DMS114 treated with DMSO at 0.1 percent for 48 hours (cell line): Measurements from ENCODE around the gene GLI3.

Experiments used
- DNase-seq: peaks from one replicate; lab custom pipeline; 2025; ENCODE audit not compliant: unreplicated experiment; lab: John Stamatoyannopoulos, UW

GLI3 gene

DNA sequence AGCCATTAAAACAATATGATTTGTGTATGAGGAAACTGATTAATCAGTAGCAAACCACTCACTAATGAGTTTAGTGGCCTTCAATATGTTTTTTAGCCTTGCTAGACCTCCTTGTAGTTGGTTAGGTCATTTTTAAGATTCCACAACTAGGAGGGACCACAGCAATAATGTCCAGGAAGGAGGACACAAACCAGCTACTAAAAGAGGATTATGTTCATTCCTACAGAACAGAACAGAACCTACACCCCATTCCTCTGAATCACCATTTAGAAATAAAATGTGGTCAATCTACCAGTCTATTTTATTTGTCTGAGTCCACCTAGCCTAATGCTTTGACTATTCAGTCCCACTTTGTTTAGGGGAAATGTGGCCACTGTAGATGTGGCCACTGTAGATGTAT, 226.3 kb downstream of the GLI3 start:
- no peak for DNase-seq

- DNase-seq, result no peak
These were observed 230.1 kb downstream of the GLI3 start for GRCh38 chr7:42006801-42007513.

DNA sequence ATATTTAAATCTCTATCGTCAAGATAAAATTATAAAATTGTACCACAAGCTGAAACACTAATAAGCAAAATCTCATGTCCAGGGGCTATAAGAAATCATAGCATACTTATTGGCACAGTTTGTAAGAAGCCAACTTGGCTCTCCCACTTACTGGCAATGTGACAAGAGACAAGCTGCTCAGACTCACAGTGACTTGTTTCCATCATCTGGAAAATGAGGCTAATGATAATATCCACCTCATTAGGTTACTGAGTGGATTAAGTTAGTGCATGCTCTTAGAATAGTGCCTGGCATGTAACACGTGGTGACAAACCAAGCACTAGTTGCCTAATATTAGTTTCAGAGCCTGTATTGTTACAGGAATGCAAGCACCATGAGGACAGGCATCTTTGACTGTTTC, 234.4 kb downstream of the GLI3 start:
- DNase-seq, result no peak

- DNase-seq, result no peak
These were observed 237.2 kb downstream of the GLI3 start for GRCh38 chr7:41999736-42000283.

GRCh38 chr7:41998041-41998440, 239.0 kb downstream of the GLI3 start:
- no peak for DNase-seq

DNA sequence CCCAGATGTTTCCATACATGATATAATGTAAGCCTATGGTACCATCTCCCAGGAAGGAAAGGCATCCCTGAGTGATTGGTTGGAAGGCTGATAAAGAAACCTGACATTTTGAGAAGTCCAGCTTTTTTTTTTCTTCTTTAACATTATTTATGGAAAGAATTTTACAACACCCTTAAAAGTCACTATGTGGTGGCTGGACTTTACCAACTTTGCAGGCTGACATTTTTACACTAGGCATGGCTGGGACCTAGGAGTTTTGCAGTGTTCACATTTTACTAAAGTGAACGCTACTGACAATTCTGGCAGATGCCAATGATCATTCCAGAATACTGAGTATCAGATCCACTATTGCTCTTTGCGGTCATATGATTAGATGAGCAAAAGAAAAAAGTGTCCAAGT, 239.9 kb downstream of the GLI3 start:
- no peak for DNase-seq

GRCh38 chr7:41996381-41997035, 240.5 kb downstream of the GLI3 start:
- no peak for DNase-seq

DNA sequence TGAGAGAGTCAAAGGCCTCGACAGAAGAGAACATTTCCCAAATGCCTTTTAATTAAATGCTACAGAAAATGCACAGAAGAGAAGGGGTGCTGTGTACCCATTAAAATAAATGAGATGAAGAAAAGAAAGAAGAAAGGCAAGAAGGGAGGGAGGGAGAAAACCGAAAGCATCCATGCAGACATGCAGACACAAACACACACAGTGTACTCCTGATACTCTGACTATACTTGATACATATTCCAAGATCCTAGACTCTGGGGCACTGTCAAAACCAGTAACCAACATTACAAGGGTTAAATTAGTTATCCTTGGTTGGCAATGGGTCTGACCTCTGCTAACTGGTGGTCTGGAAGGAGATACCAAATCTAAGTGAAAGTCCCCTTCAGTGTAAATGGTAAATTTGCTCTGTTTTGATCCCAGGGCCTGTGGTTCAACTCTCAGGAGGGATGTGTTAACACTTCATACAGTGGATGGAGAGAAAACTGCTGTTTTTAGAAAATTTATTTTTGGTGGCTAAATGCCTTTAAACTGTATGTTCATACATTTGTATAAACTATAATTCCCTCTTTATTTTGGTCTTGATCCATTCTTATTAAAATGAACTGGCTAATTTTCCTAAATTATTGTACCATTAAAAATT, 241.3 kb downstream of the GLI3 start:
- no peak for DNase-seq

DNA sequence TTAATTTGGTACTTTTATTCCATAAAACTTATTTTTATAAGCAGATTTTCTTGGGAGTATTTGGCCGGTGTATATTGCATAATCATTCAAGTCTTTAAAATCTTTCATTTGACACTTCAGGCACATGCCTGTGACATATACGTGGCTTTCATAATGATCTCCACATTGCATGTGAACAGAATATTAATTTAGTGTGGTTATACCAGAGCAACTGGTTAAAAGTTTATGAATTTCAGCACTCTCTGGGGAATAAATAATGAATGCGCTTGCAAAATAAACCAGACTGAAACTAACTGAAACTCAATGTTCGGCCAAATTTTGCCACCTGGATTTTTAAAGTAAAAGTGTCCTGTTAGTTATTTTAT, 242.3 kb downstream of the GLI3 start:
- DNase-seq, result no peak

DNA sequence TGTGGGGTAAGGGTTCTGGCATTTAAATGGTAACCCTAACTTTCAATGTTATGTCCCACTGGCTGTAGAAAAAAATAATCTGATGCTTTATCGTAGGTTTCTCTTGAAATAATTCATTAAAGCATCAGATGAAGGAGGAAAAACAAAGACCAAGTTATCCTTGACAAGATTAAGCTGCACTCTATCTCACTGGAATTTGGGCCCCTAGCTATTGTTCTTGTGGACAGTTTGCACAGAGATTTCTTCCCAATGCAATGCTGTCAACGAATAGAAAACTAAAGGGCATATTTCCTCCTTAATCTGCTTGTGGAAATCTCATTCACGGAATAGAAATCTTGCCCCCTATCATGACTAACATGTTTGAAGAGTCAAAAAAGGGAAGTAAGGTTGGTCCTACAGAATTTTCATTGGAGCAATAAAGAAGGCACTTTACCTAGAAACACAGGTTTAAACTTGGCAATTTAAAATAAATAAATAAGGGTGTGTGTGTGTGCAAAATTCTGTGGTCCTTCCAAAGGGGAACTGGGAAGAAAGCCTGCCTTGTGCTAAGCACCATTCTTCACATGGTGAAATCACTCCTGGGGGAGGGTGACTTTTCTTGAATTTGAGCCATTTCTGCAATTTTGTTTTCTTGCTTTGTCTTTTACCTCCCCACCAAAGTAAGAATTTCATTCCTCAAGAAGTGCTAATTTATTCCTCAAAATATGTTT, 242.8 kb downstream of the GLI3 start:
- no peak for DNase-seq

DNA sequence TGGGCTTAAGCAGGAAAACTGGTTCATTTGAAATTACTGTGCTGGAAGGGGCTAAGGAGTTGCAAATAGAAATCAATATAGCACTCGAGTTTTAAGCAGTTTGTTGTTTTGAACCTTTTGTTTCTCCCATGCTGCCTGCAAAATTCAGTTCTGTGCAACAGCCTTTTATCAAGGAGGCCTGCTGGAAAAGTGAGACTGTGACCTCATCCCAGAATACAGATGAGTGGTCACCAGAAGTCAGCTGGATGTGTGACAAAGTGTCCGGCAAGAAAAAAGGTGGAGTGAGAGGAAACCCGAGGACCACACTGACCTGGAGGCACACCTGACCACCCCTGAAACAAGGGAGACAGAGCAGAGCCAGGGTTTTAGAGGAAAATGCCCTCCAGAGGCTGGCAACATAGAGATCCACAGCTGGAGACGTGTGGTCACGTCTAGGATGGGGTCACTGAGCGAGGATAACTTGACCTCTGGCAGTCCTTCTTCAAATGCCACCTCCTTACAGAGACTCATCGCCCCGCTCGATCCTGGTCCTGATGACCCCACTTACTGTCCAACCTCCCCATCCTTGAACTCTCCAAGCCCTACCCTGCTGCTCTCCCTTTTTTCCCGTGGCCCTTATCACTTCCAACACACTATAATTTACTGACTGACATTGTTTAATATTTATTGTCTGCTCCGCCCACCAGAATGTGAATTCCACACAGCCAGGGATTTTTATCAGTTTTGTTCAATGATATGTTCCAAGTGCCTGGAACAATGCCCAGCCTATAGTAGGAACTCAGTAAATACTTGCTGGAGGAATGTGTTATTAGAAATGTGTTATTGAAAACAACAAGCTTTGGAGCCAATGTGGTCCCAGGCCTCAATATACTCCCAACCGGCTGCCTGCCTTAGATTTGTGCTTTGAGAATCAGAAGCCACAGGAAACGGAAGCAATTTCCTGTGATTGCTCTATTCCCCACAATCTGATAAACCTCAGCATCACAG, 243.8 kb downstream of the GLI3 start:
- DNase-seq, result no peak

DNA sequence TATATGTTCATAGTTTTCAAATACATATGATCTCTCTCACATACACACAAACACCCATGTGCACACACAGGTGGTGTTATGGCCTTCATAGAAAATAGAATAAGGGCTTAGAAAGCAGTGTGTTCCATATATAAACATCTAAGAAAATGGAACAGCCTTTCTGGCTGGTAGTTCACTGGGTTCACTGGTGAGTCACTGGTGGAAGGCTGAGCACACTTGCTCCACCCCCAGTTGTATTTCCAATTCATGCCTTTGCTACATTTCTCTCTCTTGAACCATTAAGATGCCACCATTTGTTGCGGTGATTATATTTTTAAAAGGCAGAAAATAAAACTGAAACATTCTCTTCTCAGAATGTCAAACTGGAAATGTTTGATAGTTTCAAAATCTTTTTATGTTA, 252.1 kb downstream of the GLI3 start:
- no peak for DNase-seq

DNA sequence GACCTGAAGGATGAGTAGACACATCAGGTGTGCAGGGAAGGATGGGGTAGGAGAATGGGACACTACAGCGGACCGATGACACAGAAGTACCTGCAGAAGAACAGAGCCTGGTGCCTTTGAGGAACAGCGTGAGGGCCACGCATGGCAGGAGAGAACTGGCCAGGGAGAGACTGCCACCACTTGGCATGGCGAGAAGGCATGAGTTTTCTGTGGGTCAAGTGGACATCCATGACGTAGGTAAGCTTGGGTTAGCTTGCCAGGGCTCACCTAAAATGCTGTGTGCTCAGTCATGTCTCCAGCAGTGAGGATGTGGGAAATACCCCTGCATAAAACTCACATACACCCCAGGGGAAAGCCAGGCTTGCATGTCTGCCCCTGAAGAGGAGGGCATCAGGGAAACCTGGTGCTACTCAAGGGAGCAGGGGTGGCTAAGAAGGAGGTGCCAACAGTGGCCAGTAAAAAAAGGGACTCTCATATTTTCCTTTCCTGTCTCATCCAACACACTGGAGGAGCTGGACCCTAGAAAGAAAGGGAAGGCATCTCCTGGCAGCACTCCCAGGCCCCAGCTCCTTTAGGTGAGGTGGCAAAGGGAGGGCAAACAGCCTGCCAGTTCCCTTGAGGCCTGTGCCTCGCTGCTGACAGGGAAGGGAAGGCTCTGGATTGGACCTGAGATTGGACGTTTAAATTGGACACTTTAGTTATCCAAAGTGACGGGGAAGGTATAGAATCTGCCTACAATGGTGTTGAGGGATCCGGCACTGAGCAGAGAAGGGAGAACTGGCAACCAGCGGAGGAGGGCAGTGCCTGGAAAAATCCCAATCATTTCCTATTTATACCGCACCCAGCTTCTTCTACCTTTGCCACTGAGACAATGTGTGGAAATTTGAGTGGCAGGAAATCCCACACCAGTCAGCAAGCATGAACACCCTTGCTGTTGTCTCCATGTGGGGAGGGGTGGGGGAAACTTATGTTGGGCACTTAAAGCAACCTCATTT, 255.7 kb downstream of the GLI3 start:
- no peak for DNase-seq

DNA sequence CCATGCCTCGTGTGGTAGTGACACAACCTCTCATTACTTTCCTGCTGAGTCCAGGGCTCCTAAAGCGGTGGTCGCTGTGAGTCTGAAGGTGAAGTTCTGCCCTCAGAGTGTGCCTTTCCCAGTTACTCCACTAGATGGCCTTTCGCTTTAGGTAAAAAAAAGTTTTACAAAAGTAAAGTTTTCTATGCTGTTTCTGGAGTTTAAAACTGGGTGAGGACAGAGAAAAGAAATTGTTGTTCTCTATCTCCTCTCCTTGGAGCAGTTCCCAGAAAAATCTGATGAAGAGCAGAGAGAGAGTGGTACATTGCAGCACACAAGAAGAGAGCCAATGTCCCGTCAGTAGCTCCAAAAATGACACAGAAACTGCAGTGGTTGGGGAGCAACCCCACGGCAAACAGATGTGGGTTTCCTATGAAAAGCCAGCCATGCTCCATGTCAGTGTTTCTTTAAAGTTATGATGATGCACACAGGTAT, 257.1 kb downstream of the GLI3 start:
- peak; percentile 37 for DNase-seq

GRCh38 chr7:41978858-41979257, 258.2 kb downstream of the GLI3 start:
- no peak for DNase-seq

GRCh38 chr7:41977661-41978060, 259.3 kb downstream of the GLI3 start:
- no peak for DNase-seq

- DNase-seq, result peak; percentile 61
These were observed 259.8 kb downstream of the GLI3 start for GRCh38 chr7:41977151-41977651.

DNA sequence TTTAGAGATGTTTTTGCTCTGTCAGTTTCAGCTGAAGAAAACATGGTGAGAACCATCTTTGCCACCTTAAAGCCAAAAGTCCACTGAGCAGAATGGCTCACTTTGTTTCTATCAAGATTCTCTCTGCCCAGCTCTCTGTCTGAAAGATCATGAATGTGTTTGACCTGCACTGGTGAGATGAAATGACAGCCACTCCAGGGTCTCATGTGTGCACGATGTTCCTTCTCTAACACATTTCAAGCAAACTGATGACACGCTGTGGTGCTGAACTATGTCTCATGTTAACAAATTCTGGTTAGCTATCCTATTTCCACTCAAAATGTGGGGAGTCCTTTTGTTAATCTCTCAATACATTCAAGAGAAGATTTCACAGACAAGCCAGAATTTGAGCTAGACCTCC, 260.6 kb downstream of the GLI3 start:
- DNase-seq, result no peak

- DNase-seq, result no peak
These were observed 261.2 kb downstream of the GLI3 start for GRCh38 chr7:41975849-41976248.
